NCI-H526 treated with DMSO at 0.1 percent for 48 hours (cell line): ENCODE data around the gene RALGAPA1.
"Not testable (repeated sequence)": the region's sequence is repeated elsewhere in the genome, so short reads cannot be mapped to it uniquely, and the experiment has no call there.

ENCODE experiments used
- DNase-seq: peaks from one replicate; lab custom pipeline; 2025; lab: John Stamatoyannopoulos, UW

The RALGAPA1 gene

DNA sequence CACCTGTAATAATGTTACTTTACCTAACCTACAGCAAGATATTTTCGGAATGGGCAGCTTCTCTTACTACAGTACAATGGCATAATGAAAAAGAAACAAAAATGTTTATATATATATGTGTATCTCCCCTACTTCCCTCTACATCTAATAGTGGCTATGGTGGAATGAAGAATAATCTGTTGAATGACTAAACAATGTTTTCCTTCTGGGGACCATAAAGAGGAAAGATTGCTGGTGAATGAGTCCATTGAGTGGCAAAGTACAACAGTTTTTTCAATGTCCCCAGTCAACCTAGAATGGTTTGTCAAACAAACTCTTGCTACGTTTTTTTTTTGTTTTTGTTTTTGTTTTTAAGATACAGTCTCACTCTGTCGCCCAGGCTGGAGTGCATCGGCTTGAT is 47.2 kb downstream of the RALGAPA1 start:
- DNase-seq = no peak

DNA sequence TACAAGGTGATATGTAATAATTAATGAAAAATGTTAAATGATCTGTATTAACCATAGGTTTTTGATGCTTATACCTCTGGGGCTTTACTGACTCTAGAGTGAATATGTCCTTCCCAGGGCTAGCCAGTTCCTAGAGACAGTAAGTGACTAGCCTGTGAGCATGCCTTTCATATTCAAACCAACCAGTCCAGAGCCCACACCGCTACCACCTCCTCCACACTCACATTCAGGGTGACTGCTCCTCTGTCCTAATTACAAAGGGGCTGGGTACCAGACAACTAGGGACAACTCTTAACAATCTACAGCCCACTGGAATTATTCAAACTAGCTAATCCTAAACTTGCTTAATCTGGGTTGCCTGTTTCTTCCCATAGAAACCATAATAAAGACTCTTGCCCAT is 49.0 kb downstream of the RALGAPA1 start:
- no peak for DNase-seq

DNA sequence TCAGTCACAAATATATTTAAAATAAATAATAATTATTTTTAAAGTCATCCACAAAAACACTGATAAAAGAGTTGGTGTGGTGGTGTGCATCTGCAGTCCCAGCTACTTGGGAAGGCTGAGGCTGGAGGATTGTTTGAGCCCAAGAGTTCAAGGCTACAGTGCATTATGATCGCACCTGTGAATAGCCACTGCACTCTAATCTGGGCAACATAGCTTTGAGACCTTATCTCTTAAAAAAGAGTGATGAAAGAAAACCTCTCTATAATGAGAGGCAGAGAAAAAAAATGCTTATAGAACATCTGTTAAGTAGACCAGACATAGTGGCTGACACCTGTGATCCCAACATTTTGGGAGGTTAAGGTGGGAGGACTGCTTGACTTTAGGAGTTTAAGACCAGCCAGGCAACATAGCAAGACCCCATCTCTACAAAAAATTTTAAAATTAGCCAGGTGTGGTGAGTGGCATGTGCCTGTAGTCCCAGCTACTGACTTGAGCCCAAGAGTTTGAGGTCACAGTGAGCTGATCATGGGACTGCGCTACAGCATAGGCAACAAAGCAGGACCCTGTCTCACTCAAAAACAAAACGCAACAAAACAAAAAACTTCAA is 50.5 kb downstream of the RALGAPA1 start:
- no peak for DNase-seq

DNA sequence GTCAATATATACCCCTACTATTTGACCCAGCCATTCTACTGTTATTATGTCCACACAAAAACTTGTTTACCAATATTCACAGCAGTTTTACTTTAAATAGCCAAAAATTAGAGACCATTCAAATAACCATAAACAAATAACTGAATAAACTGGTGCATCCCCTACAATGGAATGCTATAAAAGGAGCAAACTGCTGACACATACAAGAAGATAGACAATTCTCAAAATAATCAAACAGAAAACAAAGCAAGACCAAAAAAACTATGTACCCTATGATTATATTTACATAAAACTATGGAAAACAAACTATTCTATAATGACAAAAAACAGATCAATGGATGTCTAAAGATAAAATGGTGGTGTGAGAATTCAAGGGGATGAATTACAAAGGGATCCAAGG is 54.4 kb downstream of the RALGAPA1 start:
- no peak for DNase-seq

DNA sequence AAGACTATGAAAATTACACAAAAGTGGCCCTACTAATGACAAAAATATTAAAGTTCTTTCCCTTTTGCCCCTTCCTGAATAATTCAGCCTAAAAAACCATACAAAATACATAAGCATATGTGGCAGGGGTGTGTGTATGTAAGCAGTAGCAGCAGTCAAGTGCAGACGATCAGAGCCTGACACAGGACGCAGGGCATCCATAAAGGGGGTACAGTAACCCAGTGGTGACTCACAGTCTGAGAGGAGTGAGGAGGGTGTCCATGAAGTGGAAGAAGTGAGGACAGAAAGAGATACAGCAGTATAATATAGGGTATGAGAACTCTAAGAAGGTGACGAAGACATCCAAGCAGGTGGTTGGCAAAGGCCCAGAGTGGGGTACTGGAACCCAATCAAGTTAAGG is 56.7 kb downstream of the RALGAPA1 start:
- no peak for DNase-seq

DNA sequence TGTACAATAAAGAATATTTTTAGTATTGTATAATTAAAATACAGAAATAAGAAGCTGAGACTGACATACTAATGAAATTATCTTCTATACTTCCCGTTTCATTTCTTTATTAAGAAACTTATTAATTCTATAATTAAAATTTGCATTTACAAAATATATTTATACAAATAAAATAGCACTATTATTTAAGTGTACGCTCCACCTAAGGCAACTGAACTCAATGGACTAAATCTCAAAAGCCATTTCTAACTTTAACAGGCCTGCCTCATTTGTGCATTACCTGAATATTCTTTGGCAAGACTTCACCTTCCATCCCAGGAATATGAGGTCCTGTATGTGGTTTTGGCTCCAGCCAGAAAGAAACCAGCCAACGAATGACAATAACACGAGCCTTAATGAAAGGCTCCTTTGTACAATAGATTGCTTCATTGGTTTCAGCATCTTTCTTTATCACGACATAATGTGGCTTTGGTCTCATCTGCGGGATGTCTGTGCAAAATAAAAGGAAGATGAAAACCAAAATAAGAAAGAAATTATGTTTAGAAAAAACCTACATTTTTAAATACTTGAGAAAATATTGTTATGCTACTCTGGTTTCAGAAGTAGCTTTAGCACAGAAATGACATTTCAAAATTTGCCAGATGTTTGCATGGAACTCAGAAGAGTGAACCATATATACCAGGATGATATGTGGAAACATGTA is 58.7 kb downstream of the RALGAPA1 start:
- DNase-seq = no peak

DNA sequence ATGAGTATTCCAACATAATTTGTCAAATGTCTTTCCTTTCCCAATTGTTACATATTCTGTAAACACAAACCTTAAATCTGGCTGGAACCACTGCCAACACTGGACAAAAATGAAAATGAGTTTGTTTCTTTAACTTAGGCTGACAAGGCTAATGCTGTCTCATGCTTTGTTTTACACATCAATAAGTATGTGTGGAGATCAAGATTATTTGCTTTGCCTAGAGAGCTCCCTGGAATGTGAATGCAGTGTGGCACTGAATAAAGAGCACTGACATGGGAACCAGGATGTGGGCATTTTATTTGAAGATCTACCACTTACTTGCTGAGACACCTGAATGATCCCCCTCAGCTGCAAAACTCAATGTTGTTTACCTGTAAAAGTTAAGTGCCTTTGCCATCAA is 61.7 kb downstream of the RALGAPA1 start:
- DNase-seq = no peak

DNA sequence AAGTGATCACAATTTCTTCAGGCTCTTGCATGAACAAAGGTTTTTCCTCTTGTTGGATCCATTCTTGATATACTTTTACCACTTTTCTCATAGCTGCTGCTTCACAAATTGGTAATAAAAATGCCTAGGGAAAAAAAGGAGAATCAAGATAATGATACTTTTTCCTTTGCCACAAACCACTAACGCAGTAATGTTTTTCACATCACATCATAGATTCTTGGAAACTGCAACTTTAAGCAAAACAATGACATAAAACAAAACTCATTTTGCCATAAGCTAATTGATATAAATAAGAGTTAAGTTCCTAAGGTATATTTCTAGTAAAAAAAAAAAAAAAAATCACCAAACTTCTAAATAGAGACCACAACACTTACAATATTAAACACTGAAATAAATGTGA is 66.7 kb downstream of the RALGAPA1 start:
- DNase-seq = no peak

DNA sequence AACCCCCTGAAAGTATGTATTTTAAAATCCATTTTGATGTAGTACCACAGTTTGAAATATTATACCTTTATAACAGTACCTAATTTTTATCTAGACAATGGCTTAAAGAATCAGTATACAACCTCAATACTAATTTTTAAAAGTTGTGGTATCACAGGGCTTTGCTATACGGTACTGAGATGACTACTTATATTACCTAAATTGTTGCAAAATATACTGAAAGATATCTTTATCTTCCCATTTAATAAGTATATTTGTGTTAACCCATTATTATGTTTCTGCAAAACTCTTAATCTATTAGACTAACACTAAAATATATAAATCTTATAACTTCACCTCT is 67.1 kb downstream of the RALGAPA1 start:
- no peak for DNase-seq

DNA sequence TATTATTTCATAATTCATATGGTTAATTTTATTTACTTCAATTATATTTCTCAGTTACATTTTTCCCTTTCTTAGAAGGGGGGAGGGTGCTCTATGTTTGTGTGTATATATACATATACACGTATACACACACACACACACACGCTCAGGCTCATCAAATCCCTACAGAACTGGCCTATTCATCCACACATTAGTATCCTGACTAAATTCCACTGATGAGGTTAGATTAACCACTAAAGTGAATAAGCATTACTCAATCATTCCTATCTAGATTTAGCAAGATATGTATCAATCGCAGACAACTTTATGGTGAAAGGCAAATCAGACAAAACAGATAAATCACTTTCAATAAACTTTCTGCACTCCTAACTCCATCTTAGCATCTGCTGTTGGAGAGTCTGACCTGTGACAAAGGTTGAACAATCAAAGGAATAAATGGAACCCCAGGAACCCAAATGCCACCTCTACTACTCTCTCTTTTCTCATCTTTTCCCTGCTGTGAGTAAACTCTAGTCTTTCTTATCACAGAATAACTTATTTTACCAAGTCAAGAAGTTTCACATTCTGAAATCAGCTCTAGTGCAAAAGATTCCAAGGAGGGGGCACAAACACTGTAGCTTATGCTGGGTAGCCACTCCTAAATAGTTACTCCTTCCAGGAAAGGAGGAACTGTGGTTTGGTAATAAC is 67.6 kb downstream of the RALGAPA1 start:
- no peak for DNase-seq

DNA sequence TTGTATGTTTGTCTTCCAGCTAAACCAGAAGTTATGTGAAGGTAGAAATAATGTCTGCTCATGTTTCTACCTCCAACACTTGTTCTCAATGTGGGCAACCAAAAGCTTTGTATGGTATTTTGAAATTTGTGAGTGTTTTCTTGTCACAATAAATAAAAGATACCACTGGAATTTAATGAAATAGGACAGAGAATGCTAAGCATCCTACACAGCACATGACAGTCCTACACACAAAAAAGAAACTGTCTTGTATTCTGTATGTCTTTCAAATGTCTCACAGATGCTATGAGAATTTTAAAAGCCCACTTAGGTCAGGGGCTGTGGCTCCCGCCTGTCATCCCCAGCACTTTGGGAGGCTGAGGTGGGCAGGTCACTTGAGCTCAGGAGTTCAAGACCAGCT is 68.9 kb downstream of the RALGAPA1 start:
- DNase-seq = no peak

DNA sequence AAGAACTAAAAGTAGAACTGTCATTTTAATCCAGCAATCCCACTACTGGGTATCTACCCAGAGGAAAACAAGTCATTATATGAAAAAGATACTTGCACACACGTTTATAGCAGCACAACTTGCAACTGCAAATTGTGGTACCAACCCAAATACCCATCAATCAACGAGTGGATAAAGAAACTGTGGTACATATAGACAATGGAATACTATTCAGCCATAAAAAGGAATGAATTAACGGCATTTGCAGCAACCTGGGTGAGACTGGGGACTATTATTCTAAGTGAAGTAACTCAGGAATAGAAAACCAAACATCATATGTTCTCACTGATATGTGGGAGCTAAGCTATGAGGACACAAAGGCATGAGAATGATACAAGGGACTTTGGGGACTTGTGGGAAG is 73.9 kb downstream of the RALGAPA1 start:
- DNase-seq = not testable (repeated sequence)

DNA sequence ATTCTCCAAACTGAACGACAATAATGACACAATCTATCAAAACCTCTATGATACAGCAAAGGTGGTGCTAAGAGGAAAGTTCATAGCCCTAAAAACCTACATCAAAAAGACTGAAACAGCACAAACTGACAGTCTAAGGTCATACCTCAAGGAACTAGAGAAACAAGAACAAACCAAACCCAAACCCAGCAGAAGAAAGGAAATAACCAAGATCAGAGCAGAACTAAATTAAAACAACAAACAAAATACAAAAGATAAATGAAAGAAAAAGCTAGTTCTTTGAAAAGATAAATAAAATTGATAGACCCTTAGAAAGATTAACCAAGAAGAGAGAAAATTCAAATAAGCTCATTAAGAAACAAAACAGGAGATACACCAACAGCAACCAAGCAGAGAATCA is 75.6 kb downstream of the RALGAPA1 start:
- not testable (repeated sequence) for DNase-seq

DNA sequence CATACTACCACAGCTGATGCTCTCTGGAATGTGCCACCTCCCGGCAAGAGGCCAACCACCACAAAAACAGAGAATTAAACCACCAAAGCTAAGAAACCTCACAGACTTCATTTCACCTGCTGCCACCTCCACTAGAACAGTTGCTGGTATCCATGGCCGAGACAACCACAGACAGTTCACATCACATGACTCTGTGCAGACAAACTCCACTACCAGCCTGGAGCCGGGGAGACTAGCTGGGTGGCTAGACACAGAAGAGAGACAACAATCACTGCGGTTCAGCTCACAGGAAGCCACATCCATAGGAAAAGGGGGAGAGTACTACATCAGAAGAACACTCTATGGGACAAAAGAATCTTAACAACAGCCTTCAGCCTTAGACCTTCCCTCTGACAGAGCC is 78.2 kb downstream of the RALGAPA1 start:
- no peak for DNase-seq

DNA sequence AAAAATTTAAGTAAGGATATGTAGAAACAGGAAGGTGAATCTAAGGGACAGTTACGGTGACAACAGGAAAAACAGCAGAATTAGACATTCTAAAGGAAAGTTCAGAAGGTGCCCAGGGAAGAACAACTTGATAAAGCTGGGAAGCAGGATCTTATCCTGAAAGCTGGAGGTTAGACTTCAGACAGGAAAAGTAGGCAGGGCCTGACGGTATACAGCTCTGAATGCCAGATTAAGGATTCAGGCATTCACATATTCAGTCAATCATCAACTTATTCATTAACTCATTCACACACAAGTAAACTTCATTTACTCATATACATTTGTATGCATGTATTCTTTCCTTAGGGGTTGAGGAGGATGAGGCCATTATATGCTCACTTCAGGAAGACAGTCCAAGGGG is 81.3 kb downstream of the RALGAPA1 start:
- no peak for DNase-seq

DNA sequence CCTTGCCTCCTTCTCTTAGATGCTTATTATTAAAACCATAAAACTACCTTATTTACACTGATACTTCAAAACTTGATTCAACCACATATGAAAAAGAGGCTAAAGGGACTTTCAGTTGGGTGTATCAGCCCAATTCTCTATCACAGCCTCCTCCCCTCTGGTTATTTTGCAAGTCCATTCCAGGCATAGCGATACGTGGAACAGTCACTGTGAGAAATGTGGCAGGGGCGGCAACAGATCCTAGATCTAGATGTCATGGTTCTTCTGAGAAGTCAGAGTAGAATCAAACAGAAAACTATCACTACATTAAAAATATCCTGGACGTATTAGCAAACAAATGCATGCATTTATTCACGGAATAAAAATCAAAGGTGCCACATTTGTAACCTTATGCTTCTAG is 83.2 kb downstream of the RALGAPA1 start:
- no peak for DNase-seq

DNA sequence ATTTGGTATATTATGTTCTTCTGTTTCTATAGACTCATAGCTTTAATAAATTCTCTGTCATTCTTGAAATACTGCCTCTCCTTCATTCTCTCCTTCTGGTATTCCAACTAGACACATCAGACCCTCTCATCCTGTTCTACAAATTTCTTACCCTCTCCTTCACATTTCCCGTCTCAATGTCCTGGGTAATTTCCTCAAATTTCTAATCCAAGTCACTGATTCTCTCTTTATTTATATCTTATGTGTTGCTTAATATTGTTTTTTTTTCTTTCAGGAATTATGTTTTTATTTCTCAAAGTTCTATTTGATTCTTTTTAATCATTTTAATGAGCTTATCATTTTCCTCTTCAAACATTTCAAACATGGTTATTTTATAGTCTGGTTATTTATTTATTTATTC is 94.0 kb downstream of the RALGAPA1 start:
- DNase-seq = no peak

DNA sequence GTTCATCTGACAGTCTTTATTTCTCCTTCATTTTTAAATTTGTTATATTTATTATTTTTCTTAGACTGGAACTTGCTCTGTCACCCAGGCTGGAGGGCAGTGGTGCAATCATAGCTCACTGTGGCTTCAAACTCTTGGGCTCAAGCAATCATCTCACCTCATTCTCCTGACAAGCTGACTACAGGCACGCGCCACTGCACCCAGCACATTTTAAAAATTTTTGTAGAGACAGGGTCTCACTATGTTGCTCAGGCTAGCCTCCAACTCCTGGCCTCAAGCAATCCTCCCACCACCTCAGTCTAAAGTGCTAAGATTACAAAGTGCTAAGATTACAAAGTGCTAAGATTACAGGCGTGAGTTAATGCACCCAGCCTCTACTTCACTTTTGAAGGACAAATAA is 96.6 kb downstream of the RALGAPA1 start:
- no peak for DNase-seq

DNA sequence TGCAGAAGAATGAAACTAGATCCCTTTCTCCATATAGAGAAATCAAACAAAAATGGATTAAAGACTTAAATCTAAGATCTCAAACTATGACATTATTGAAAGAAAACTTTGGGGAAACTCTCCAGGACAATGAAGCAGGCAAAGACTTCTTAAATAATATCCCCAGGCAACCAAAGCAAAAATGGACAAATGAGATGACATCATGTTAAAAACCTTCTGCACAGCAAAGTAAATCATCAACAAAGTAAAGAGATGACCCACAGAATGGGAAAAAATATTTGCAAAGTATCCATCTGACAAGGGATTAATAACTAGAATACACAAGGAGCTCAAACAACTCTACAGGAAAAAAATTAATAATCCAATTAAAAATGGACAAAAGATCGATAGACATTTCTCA is 101.0 kb downstream of the RALGAPA1 start:
- no peak for DNase-seq

DNA sequence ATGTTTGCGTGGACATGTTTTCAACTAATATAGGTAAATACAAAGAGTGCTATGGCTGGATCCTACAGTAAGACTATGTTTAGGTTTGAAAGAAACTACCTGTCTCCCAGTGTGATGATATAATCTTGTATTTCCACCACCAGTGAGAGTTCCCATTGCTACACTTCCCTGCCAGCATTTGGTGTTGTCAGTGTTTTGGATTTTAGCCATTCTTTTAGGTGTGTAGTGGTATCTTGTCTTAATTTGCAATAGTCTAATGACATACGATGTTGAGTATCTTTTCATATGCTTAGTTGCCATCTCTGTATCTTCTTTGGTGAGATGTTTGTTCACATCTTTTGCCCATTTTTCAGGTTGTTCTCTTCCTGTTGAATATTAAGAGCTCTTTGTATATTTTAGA is 103.5 kb downstream of the RALGAPA1 start:
- DNase-seq = no peak

DNA sequence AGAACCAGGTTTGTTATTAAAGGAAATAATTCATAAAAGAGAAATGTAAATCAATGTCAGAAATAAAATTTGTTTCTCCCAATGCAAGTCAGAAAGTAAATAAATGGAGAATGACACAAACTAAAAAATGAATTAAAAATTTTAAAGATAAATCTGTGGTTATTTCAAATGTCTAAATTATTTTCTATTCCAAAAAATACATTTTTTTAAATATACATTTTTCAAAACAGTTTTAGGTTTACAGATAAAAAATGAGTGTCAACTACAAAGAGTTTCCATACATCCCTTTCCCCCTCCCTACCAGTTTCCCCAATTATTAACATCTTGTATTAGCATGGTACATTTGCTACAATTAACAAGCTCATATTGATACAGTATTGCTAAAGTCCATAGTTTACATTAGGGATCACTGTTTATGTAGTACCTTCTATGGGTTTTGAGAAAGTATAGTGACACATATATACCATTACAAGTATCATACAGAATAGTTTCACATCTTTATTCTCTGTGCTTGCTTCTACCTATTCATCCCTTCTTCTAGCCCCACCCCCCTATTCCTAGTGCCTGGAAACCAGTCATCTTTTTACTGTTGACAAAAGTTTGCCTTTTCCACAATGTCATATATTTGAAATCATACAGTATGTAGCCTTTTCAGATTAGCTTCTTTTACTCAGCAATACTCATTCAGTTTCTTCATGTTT is 104.2 kb downstream of the RALGAPA1 start:
- DNase-seq = no peak

DNA sequence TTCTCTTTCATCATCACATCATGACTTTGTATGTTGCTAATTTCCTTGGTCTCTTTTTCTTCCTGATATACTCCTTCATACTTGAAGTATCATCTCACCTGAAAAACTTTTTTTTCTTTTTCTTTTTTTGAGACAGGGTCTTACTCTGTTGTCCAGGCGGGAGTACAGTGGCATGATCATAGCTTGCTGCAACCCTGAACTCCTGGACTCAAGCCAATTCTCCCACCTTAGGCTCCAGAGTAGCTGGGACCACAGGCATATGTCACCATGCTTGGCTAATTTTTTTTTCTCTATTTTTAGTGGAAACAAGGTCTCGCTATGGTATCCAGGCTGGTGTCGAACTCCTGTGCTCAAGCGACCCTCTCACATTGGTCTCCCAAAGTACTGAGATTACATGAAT is 107.6 kb downstream of the RALGAPA1 start:
- no peak for DNase-seq

DNA sequence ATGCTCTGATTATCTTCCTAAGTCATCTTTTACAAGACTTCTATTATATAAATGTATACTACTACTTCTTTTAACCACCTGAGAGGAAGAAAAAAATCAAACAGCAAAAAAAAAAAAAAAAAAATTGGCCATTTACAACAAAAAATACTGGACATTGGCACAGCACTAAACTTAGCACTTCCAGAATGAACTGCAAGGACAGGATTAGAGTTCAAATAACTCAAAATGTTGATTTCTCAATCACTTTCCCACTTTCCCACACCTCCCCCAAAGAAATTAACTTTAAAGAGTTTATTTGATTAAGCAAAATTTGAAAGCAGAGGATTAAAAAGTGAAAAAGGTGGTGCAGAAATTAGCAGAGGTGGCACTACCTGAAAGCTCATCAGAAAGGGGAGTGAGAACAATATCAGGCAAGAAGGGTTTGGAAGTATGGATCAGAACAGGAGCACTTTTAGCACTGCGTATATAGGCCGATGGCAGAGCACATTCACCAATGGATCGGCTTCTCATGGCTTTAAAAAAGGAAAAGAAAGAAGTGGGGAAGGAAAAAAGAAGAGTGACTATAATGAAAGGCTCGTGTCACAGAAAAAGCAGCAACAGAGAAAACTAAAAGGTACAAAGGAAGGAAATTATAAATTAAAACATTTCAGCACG is 109.2 kb downstream of the RALGAPA1 start:
- no peak for DNase-seq
